Measurements from ENCODE around the gene PUM2.

DNA sequence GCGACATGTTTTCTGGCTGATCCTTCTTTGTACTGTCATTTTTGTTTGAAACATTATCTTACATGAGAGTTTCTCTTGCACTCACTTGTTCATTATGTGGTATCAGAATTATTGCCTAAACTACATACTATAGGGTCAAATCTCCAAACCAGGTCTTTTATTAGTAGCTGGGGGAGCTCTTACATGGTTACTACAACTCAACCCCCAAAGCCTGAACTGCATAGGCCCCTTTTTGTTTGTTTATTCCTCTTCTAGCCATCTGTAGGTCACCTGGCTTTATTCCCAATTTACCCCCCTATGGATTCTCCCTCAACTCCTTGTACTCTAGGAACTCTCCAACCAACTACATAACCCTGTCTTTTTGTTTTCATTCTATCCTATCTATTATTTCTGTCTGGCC, 46.7 kb downstream of the PUM2 start:
- TF ChIP-seq, protein P1, sequence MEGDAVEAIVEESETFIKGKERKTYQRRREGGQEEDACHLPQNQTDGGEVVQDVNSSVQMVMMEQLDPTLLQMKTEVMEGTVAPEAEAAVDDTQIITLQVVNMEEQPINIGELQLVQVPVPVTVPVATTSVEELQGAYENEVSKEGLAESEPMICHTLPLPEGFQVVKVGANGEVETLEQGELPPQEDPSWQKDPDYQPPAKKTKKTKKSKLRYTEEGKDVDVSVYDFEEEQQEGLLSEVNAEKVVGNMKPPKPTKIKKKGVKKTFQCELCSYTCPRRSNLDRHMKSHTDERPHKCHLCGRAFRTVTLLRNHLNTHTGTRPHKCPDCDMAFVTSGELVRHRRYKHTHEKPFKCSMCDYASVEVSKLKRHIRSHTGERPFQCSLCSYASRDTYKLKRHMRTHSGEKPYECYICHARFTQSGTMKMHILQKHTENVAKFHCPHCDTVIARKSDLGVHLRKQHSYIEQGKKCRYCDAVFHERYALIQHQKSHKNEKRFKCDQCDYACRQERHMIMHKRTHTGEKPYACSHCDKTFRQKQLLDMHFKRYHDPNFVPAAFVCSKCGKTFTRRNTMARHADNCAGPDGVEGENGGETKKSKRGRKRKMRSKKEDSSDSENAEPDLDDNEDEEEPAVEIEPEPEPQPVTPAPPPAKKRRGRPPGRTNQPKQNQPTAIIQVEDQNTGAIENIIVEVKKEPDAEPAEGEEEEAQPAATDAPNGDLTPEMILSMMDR (IDR thresholded peaks at IDR 0.05), result no peak
- TF ChIP-seq POLR2A (IDR thresholded peaks at IDR 0.05) (no peak), EP300 (IDR thresholded peaks at IDR 0.05) (no peak)
